ENCODE results near the gene RSBN1.
A peak's percentile ranks its signal among the peaks of the same experiment; 100 is the strongest.
"Not testable (repeated sequence)": the region's sequence is repeated elsewhere in the genome, so short reads cannot be mapped to it uniquely, and the experiment has no call there.

Gene RSBN1

GRCh38 chr1:113811888-113812660 lies at the start of gene RSBN1:
TSS of gene RSBN1 (minus strand) at chr1:113812476. CDS start at chr1:113812412, 64 bp downstream.
- DNase-seq, result peak; percentile 100

- DNase-seq, result no peak
These were observed 49.4 kb upstream of the RSBN1 start for GRCh38 chr1:113861641-113862040.

- DNase-seq, result no peak
These were observed 48.6 kb upstream of the RSBN1 start for GRCh38 chr1:113860891-113861290.

GRCh38 chr1:113859478-113860175 lies 47.4 kb upstream of the RSBN1 start:
- DNase-seq, result no peak

GRCh38 chr1:113858982-113859381 lies 46.7 kb upstream of the RSBN1 start:
- no peak for DNase-seq

GRCh38 chr1:113858418-113858817 lies 46.1 kb upstream of the RSBN1 start:
- no peak for DNase-seq

GRCh38 chr1:113857776-113858175 lies 45.5 kb upstream of the RSBN1 start:
- no peak for DNase-seq

- no peak for DNase-seq
These were observed 44.1 kb upstream of the RSBN1 start for GRCh38 chr1:113856401-113856790.

- DNase-seq, result no peak
These were observed 43.5 kb upstream of the RSBN1 start for GRCh38 chr1:113855630-113856400.

GRCh38 chr1:113854234-113854633 lies 42.0 kb upstream of the RSBN1 start:
- DNase-seq, result no peak

- DNase-seq, result not testable (repeated sequence)
These were observed 40.4 kb upstream of the RSBN1 start for GRCh38 chr1:113852694-113853093.

- no peak for DNase-seq
These were observed 38.0 kb upstream of the RSBN1 start for GRCh38 chr1:113850127-113850796.

GRCh38 chr1:113849072-113849471 lies 36.8 kb upstream of the RSBN1 start:
- no peak for DNase-seq

- DNase-seq, result no peak
These were observed 34.2 kb upstream of the RSBN1 start for GRCh38 chr1:113846391-113847035.

- no peak for DNase-seq
These were observed 24.3 kb upstream of the RSBN1 start for GRCh38 chr1:113836534-113836933.

- DNase-seq, result peak; percentile 54
These were observed 23.5 kb upstream of the RSBN1 start for GRCh38 chr1:113835686-113836290.

GRCh38 chr1:113834716-113835115 lies 22.4 kb upstream of the RSBN1 start:
- DNase-seq, result no peak

GRCh38 chr1:113830039-113830438 lies 17.8 kb upstream of the RSBN1 start:
- no peak for DNase-seq

GRCh38 chr1:113821916-113822315 lies 9.6 kb upstream of the RSBN1 start:
- DNase-seq, result no peak

- DNase-seq, result no peak
These were observed 6.3 kb upstream of the RSBN1 start for GRCh38 chr1:113818578-113818977.

- no peak for DNase-seq
These were observed 942 bp upstream of the RSBN1 start for GRCh38 chr1:113813218-113813617.

GRCh38 chr1:113812661-113813135 lies 422 bp upstream of the RSBN1 start:
- DNase-seq, result peak; percentile 63
